ENCODE results near the gene OSCP1. TPM values are rescaled to one million over a fixed set of nuclear protein-coding genes. Genes with fewer than 3 reads are reported as not detected.

OSCP1 gene
- total RNA-seq, 1 experiment from 2014 or later = 5.5 TPM

- Histone ChIP-seq H3K4me1 (ENCODE audit: control insufficient read depth, insufficient read depth, low read length) (no peaks in the 10 kb centered on the region), H3K36me3 (ENCODE audit: control insufficient read depth, insufficient read depth, low read length) (no peaks in the 10 kb centered on the region), H3K27me3 (ENCODE audit: control insufficient read depth, insufficient read depth, low read length) (no peaks in the 10 kb centered on the region), H3K27ac (ENCODE audit: low read length) (no peak overlapping the region), H3K9me3 (ENCODE audit: control insufficient read depth, insufficient read depth, low read depth, low read length) (no peaks in the 10 kb centered on the region), H3K4me3 (ENCODE audit: low read depth in 2 of 2, low read length in 2 of 2) (no peak overlapping the region)
- TF ChIP-seq REST (IDR thresholded peaks at IDR 0.05; ENCODE audit: insufficient read depth in 1 of 2, low read depth in 2 of 2, low read length in 1 of 2) = no peak
- TF ChIP-seq CTCF (IDR thresholded peaks at IDR 0.05) = no peak
- TF ChIP-seq POLR2AphosphoS5 (IDR thresholded peaks at IDR 0.05; ENCODE audit: low read depth, low read length) = no peak
- no peak for TF ChIP-seq SIN3A (IDR thresholded peaks at IDR 0.05; ENCODE audit: borderline replicate concordance, insufficient read depth, low read depth, low read length)
- TF ChIP-seq TCF7L2 (IDR thresholded peaks at IDR 0.05; ENCODE audit: low read depth, low read length) = no peak
- ATAC-seq (no peak), DNase-seq (ENCODE audit: low read depth, low spot score) (no peak)
- ChIA-PET CTCF (no interaction called here), POLR2A (no interaction called here)
- in situ Hi-C loops (cut with HindIII; ENCODE audit: low pct_unique_long_range_greater_than_20kb, low sequenced_read_pairs) (no loop called here), intact Hi-C loops (cut with micrococcal nuclease; ENCODE audit: unreplicated experiment) (no loop called here)
- no TSS peak for BruUV-seq (replicated peaks)
These were observed 33.8 kb upstream of the OSCP1 start for GRCh38 chr1:36484099-36484498.

- Histone ChIP-seq H3K9me3 (ENCODE audit: control insufficient read depth, insufficient read depth, low read depth, low read length) (no peaks in the 10 kb centered on the region), H3K27ac (ENCODE audit: low read length) (no peak within 1 kb of the TSS), H3K4me1 (ENCODE audit: control insufficient read depth, insufficient read depth, low read length) (no peaks in the 10 kb centered on the region), H3K36me3 (ENCODE audit: control insufficient read depth, insufficient read depth, low read length) (no peaks in the 10 kb centered on the region), H3K4me3 (ENCODE audit: low read depth in 2 of 2, low read length in 2 of 2) (no peak within 1 kb of the TSS), H3K27me3 (ENCODE audit: control insufficient read depth, insufficient read depth, low read length) (no peaks in the 10 kb centered on the region)
- in situ Hi-C loops (cut with HindIII; ENCODE audit: low pct_unique_long_range_greater_than_20kb, low sequenced_read_pairs) = no loop called here
- TF ChIP-seq POLR2AphosphoS5 (IDR thresholded peaks at IDR 0.05; ENCODE audit: low read depth, low read length) = no peak
- no peak for TF ChIP-seq TCF7L2 (IDR thresholded peaks at IDR 0.05; ENCODE audit: low read depth, low read length)
- DNase-seq (ENCODE audit: low read depth, low spot score) (no peak), ATAC-seq (no peak)
- ChIA-PET CTCF (no interaction called here), POLR2A (interaction anchor here (0.7 kb wide), 1 partner anchor 11 kb away, joined by 5 read pairs; no protein-coding TSS in a partner anchor)
- no TSS peak for BruUV-seq (replicated peaks)
- intact Hi-C loops (cut with micrococcal nuclease; ENCODE audit: unreplicated experiment) = no loop called here
These were observed 32.6 kb upstream of the OSCP1 start, which contains the start of gene CSF3R for GRCh38 chr1:36482724-36483388. Gene CSF3R, minus strand, starts transcription at chr1:36482913. Its CDS starts 3,417 bp downstream, at chr1:36479496.
